Stimulated activated CD4-positive, alpha-beta T cell treated with anti-CD3 and anti-CD28 coated beads, Interleukin-4, amount 100 ng/mL, for 4 hours (primary cell): ENCODE results near the gene NSMCE3.
A peak's percentile ranks its signal among the peaks of the same experiment; 100 is the strongest.
"Not testable (repeated sequence)": the region's sequence is repeated elsewhere in the genome, so short reads cannot be mapped to it uniquely, and the experiment has no call there.

Source experiments
- DNase-seq, 2 experiments: peaks; one replicate each; pipeline ENCODE4 v3.0.0-alpha.2; 2020

The NSMCE3 gene

DNA sequence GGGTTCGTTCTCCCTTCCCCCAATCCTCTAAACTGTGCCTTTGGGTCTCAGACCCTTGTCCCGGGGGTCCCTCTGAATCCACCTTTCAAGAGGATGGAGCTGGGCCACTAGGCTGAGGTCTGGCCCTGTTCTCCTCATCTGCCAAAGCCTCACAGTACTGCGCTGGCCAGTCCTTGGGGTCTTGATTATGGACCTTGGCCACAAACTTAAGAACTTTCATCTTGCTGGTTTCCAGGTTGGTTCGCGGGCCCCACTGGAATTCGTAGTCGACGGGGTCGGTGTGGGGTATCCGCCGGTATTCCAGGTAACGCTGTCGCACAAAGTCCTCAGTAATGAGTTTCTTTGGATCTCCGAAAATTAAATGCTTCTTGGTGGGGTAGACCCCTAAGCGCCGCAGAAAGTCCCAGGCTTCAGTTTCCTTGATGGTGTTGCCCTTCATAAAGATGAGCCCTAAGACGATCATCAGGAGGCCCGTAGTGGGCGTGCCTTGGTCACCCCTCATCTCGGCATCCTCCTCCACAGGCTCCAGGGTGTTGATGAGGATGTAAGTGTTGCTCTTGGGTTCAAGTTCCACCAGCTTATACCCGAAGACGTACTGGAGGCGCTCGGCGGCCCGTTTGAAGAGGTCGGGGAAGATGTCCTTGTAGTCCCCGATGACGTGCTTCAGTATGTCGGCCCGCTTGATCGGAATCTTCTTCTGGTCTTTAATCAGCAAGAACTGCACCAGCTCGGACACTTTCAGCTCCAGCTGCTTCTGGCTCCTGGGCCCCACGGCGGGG lies 727 bp downstream of the NSMCE3 start:
- peak in 1 of 2 experiments; percentile 39 for DNase-seq

DNA sequence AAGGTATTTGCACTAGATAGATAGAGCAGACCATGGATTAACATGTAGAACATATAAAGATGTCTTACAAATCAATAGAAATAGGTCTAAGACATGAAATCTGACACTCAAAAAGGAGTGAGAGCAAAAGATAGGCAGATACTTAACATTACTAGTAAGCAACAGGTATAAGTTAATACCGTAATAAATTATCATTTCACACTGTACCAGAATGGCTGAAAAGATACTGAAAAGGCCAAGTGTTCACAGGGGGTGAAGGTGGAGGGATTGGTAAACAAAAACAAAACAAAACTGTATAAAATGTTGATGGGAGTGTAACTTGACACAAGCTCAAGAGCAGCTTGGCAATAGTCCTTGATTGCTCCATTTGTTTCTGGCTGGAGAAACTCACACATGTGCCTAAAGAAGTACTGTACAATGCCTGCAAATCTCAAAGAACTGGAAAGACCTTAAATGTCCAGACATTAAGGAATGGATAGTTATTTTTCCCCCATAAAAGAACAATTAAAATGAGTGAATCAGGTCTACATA lies 3.5 kb downstream of the NSMCE3 start:
- no peak for DNase-seq

GRCh38 chr15:29263289-29263688 lies 6.3 kb downstream of the NSMCE3 start:
- no peak for DNase-seq

DNA sequence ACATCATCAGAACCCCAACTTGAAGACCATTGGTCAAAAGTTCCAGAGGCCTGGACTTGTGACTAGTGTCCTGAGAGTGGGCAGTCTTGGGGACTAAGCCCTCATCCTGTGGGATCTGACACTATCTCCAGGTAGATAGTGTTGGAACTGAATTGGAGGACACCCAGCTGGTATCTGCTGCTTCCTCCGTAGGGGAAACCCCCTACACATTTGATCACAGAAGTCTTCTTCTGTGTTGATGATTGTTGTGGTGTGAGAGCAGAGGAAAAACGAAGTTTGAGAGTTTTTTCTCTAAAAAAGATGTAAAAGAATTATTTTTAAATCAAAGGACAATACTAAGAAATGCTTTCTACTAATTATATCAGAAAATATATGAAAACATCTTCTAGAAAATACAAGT lies 6.9 kb downstream of the NSMCE3 start:
- DNase-seq: no peak

DNA sequence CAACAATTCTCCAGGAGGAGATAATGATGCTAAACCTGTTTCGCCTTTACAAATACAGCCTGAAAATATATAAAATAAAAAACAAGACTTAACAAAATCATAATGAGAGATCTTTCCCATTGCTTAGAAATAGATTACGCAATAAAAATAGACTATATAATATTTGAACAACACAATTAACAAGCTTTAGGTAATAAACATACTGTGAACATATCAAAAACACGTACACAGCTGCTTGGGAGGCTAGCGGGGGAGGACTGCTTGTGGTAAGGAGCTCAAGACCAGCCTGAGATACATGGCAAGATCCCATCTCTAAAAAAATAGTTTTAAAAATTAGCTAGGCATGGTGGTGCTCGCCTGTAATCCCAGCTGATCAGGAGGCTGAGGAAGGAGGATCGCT lies 8.7 kb downstream of the NSMCE3 start:
- no peak for DNase-seq

- no peak for DNase-seq
Measured at GRCh38 chr15:29259233-29259632, 10.4 kb downstream of the NSMCE3 start.

DNA sequence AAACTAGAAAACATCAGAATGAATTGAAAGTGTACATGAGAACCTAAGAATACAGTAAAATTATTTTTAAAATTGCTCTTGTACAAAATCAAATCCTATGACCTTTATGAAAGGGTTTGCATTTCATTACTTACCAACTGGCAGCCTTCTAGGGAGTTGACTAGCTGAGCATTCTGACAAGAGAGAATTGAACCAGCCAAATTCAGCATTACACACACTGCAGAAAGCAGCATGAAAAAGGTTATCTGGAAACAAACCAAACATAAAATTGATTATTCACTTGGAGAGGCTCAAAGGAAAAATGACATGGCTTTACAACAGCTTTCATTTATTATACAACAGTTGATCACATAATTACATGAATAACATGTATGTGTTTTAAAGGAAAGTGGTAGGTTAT lies 17.4 kb downstream of the NSMCE3 start:
- no peak for DNase-seq

- no peak for DNase-seq
Measured at GRCh38 chr15:29244544-29244943, 25.1 kb downstream of the NSMCE3 start.

- DNase-seq: no peak
Measured at GRCh38 chr15:29244123-29244522, 25.5 kb downstream of the NSMCE3 start.

GRCh38 chr15:29242456-29243242 lies 27.0 kb downstream of the NSMCE3 start:
- DNase-seq: no peak

DNA sequence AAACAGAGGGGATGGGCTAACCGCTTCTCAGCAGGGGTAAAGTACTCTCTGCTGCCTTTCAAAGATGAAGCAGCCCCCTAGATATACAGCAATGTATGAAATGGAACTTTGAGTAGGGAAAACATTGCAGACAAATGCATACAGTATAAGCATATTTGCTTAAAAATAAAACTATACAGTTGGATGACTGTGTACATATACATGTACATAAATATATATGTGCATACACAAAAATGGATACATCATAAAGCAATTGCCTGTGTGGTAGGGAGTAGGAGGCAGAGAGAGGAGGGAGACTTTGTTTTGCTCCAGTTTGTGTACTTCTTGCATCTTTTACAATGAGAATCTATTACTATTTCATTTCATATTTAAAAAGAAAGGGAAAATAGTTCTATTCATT lies 28.4 kb downstream of the NSMCE3 start:
- no peak for DNase-seq

DNA sequence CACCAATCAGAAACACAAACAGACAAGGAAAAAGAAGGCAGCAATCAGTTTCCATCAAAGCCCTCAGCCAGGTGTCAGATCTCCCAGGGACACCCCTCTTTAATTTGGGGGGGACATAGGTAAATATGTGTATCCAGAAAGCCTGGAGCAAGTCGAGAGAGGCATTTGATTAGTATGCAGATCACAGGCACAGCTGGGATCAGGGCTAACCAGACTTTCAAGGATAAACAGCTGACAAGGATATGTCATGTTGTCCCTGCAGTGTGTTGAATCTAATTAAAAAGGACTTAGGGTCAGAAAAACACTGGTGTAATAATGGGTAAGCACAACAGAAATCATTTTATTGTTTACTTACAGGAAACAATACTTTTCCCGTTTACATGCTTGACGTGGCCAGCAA lies 30.2 kb downstream of the NSMCE3 start:
- no peak for DNase-seq

- no peak for DNase-seq
Measured at GRCh38 chr15:29233566-29233965, 36.1 kb downstream of the NSMCE3 start.

DNA sequence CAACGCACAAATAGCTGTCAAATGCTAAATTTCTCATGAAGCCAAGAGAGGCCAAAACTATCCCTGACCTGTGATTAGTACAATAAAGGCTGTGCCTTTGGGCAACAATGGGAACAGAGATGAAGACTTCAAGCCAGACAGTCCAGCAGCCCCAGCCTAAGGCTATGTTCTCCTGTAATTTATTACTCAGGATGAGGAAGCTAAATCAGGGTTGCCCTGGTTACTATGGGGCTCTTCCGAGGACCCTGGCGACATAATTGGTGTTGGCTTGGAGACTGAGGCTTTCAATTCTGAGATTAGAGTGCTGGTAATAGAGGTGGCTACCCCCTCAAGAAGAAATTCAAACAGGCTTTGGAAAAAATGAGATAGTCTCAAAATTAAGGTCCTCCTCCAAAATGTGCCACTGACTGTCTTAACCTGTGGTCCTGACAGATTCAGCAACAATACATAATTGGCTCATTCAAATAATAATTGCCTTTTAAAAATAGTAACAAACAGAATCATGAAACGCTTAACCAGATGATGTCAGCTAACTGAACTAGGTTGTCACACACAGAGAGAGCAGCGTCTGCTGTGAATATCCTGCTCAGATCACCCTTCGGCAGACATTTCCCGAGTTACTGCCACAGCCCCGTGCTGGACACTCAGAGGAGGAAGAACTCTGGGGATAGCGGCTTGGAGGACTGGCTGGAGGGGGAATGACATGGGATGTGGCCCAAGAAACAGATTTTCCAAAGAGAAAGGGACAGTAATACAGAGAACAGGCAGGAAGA lies 43.0 kb downstream of the NSMCE3 start:
- no peak for DNase-seq

DNA sequence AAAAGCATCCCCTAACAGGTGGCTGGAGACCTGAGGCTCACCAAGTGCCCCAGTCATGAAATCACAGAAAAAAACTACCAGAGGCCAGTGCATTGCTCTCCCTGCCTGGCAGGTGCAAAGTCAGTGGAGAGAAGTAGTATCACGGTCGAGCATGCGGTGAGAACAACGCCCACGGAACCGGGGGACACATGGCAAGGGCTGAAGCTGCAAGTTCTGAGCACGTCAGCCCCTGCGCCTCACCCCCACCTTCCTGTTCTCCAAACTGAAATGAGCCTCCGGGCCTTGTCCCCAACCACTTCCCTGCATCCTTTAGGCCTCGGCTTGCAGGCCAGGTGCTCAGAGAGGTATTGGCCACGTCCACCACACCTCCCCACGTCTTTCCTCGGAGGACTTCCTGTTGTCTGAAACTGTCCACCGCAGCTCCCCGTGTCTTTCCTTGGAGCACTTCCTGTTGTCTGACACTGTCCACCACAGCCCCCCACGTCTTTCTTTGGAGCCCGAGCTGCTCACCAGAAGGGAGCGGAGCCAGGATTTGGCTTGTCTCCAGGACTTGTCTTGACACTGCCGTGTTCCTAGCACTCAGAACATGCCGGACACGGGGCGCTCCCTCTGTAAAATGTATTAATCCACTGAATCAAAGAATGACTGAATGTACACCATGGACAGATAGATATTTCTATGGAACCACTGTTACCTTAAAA lies 43.9 kb downstream of the NSMCE3 start:
- no peak for DNase-seq

- not testable (repeated sequence) for DNase-seq
Measured at GRCh38 chr15:29224987-29225363, 44.6 kb downstream of the NSMCE3 start.

DNA sequence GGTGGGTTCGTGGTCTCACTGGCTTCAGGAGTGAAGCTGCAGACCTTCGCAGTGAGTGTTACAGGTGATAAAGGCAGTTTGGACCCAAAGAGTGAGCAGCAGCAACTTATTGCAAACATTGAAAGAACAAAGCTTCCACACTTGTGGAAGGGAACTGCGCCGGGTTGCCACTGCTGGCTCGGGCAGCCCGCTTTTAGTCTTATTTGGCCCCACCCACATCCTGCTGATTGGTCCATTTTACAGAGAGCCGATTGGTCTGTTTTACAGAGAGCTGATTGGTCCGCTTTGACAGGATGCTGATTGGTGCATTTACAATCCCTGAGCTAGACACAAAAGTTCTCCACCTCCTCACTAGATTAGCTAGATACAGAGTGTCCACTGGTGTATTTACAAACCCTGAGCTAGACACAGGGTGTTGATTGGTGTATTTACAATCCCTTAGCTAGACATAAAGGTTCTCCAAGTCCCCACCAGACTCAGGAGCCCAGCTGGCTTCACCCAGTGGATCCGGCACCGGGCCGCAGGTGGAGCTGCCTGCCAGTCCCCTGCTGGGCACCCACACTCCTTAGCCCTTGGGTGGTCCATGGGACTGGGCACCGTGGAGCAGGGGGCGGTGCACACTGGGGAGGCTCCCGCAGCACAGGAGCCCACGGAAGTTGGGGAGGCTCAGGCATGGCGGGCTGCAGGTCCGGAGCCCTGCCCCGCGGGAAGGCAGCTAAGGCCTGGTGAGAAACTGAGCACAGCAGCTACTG lies 45.2 kb downstream of the NSMCE3 start:
- not testable (repeated sequence) for DNase-seq

DNA sequence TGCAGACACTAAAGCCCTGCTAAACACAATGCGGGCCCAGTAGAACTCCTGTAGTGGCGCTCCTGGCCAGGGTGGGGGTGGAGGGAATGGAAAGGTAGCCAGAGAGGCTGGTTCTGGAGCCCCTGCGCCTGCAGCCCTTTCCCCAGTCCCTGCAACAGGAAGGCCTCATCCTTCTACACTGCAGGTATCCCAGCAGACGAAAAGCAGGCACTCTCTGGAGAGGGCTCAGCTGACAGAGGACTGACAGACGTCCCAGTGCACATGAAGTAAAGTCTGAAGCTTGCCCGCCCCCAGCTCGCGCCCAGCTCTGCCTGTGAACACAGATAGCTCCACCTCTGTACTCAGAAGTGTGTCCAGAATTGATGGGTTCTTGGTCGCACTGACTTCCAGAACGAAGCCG lies 46.0 kb downstream of the NSMCE3 start:
- no peak for DNase-seq

DNA sequence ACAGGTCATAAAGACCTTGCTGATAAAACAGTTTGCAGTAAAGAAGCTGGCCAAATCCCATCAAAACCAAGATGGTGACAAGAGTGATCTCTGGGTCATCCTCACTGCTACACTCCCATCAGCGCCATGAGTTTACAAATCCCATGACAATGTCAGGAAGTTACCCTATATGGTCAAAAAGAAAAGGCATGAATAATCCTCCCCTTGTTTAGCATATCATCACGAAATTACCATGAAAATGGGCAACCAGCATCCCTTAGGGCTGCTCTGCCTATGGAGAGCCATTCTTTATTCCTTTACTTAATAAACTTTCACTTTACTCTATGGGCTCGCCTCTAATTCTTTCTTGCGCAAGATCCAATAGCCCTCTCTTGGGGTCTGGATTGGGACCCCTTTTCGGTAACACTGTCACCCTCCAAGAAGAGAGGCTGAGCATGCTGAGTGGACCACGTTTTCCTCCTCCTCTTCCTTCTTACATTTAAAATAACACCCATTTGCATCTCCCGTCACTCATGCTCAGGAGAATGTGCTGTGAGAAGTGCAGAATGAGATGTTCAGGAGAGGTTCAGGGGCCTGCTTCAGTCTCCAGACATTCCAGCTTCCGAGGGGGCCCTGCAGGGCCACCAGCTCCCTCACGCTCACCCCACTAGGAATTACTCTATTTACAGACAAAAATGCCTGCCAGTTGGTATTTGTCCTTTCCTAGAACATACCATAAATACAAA lies 47.3 kb downstream of the NSMCE3 start:
- DNase-seq: no peak

DNA sequence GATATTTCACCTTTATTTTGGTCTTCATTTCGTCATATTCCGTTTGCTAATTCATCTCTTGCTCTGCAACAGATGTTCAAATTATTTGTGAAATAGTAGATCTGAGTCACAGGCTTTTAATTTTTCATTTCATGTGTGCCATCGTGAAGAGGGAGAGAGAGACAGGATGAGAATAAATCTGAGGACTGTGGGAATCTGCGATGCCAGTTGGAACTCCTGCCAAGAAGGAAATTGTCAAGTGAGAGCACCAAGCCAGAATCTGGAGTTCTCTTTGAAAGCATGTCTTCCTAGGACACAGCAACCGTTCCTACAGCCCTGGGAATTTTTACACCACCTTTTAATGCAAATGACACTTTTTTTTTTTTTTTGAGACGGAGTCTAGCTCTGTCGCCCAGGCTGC lies 48.8 kb downstream of the NSMCE3 start:
- DNase-seq: no peak

DNA sequence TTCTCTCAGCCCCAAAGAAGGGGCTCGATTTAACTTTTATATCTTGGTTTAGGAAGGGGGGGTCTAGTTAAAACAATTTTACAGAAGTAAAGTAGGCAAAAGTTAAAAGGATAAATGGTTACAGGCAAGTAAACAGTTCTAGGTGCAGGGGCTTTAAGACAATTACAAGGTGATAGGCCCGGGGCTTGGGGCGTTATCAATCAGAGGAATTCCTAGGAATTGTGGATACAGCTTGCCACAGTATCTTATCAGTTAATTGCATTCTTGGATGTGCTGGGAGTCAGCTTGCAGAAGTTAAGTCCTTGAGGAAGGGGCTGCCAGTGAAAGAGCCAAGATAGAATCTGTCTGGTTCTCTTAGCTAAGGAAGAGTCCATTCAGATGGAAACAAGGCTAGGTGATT lies 52.7 kb downstream of the NSMCE3 start:
- DNase-seq: no peak
